ENCODE data around the gene WDR33.
"Not testable (repeated sequence)": the region's sequence is repeated elsewhere in the genome, so short reads cannot be mapped to it uniquely, and the experiment has no call there.

Gene WDR33

GRCh38 chr2:127810619-127811396, at the start of gene WDR33:
Gene WDR33, minus strand, starts transcription at chr2:127811171. Its CDS starts 40,190 bp downstream, at chr2:127770981.
- peak; percentile 93 for DNase-seq

DNA sequence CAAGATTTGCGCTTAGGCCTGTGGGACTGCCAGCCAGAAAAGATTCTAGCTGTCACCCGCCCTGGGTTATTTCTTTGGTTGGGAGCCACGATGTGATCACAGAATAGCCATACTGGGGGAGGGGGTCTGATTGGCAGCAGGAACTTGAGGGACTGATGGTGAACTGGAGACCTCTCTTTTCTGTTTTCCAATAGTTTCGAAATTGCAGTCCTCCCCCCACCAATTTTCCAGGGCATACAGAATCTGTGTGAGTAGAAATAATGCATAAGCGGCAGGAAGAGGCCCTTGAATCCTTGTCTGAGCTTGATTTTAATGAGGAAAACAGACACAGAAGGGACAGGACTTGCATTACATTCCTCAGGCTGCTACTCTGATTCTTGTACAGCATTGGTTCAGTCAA, 49.2 kb upstream of the WDR33 start:
- no peak for DNase-seq

DNA sequence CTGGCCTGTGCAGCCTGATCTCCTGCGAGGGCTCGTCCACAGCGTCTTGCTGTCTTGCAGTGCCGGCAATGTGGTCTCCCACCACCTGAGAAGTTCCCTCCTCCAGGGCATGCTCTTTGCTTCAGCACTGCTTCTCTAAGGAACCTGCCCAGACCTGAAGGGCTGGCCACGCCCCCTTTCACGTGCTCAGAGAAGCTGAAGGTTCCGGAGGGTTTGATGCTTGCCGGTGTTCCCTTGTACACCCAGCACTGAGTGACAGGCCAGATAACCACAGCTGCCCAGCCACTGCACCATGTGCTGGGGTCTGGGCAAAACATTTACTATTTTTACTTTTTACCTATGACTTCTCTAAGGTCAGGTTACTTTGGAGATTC, 48.7 kb upstream of the WDR33 start:
- DNase-seq = peak; percentile 65

DNA sequence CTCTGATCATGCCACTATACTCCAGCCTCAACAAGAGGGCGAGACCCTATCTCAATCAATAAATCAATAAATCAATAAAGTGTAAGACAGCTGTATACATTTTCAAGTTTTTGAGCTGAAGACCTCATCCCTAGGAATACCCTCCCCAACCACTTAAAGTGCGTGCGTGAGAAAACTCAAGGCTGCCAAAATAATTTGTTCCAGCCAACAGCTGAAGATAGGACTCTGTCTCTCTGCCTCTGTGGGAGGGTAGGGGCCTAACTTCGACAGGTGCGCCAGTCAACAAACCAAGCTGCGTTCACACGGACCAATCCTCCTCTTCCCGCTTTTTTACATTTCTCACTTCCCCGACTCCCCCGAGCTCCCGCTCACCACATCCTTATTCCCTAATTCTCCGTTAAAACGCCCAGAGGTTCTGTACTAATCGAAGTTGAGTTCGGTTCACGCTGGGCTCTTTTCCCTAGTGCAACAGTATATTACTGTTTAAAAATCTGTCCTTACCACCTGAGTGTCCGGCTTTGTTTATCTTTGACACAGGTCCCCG, 46.4 kb upstream of the WDR33 start:
- no peak for DNase-seq

DNA sequence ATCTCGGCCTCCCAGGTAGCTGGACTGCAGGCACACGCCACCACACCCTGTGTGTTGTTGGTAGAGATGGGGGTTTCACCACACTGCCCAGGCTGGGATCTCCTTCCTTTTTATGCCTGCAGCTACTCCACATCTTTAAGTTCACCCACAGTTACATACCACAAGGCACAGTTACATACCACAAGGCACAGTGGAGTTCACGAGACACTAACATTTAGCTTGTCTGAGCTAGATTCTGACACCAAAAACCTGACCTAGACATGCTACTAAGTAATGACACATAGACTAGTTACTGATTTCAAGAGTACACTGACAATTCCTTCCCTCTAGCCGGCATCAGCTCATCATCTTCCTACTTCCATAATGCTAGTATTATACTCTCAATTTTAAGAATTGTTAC, 42.7 kb upstream of the WDR33 start:
- no peak for DNase-seq

DNA sequence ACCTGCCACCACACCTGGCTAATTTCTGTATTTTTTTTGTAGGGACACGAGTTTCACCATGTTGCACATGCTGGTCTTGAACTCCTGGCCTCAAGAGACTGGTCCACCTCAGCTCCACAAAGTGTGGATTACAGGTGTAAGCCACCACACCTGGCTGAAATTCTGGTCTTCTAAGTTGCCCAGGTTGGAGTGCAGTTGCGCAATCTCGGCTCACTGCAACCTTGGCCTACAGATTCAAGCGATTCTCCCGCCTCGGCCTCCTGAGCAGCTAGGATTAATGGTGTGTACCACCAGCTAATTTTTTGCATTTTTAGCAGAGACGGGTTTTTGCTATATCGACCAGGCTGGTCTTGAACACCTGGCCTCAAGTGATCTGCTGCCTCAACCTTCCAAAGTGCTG, 41.4 kb upstream of the WDR33 start:
- DNase-seq = no peak

DNA sequence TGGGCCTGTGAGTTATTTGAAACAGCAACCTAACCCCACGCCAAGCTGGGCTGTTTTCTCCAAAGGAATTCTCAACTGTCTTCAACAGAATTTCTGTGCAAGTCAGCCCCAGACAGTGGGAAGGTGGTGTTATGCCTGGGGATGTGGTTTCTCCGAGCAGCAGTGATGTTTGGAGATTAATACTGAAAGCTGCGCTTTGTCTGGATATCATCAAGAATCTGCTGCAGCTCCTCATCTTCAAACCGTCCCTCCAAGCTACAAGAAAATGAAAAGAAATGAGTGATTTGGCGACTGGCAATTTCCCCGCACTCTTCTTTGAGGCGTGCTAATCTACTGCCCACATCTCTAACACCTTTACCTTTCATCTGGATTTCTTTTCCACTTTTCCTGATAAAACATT, 37.0 kb upstream of the WDR33 start:
- DNase-seq = no peak

GRCh38 chr2:127844973-127845372, 34.0 kb upstream of the WDR33 start:
- DNase-seq = no peak

GRCh38 chr2:127843677-127844076, 32.7 kb upstream of the WDR33 start:
- no peak for DNase-seq

DNA sequence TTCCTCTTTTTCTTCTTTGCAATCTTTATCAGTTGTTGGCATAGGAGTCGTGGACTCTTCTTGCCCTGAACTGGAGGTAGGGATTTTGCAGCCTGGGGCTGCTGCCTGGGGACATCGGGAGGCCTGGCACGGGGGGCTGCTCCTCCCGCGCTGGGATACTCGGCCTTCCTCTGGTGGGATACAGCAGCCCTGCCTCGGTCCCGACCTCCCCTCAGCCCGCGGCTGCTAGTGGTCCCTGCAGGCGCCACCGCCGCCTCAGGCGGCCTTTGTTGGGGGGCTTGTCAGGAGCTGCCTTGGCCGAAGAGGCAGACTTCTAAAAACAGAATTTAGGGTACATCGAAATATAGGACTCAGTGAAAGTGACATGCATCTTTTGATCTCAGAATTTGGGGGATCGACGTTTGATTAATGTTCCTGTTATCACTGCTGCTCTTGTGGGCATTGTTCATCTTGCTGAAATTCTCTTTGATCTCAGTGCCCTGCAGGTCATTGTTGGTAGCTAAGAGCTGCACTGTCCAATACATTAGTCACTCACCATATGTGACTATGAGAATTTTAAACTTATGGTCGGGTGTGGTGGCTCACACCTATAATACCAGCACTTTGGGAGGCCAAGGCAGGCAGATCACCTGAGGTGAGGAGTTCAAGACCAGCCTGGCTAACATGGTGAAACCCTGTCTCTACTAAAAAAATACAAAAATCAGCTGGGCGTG, 30.7 kb upstream of the WDR33 start:
- no peak for DNase-seq

GRCh38 chr2:127840893-127841292, 29.9 kb upstream of the WDR33 start:
- DNase-seq = no peak

DNA sequence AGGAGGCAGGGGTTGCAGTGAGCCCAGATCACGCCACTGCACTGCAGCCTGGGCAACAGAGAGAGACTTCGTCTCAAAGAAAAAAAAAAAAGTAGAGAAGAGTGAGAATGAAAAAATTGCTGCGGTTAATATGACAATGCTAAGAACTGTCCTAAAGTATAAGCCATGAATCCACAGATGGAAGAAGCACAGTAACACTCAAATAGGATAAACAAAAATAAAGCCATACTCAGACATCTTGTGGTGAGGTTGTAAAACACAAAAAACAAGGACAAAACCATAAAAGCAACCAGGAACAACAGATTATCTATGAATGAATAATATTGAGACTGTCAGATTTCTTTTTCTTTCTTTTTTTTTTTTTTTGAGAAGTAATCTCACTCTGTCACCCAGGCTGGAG, 24.0 kb upstream of the WDR33 start:
- no peak for DNase-seq

DNA sequence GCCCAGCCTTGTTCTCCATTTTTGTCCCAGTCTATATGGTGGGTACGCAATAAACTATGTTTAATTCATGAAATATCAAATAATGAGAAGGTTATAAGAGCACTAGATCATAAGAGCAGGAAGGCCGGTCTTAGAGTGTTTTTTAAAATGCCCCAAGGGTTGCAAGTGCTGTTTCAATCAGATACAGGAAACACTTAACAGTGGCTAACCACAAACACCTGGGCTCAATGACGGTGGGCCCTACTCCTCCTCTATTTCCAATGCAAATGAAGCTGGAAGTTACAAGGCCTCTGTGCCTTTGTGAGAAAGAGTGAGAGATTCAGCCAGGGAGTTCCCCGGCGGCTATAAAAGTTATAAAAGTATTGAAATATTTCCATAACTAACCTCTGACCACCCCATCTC, 18.9 kb upstream of the WDR33 start:
- peak; percentile 33 for DNase-seq

DNA sequence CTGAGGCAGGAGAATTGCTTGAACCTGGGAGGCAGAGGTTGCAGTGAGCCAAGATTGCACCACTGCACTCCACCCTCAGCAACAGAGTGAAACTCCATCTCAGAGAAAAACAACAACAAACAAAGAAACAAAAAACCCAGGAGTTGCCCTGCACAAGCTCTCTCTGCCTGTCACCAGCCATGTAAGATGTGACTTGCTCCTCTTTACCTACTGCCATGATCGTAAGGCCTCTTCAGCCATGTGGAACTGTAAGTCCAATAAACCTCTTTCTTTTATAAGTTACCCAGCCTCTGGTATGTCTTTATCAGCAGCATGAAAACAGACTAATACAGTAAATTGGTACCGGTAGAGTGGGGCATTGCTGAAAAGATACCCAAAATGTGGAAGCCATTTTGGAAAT, 15.7 kb upstream of the WDR33 start:
- DNase-seq = not testable (repeated sequence)

DNA sequence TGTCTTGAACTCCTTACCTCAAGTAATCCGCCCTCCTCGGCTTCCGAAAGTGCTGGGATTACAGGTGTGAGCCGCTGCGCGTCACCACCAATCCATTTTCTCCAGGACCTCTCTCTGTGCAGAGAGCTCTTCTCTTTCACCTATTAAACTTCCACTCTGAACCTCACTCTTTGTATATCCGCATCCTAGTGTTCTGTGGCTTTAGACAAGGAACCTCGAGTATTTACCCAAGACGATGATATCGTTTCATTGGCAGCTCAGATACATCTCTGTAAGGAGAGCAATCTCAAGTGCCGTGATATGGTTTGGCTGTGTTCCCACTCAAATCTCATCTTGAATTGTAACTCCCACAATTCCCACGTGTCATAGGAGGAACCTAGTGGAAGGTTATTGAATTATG, 15.1 kb upstream of the WDR33 start:
- no peak for DNase-seq

GRCh38 chr2:127820080-127820668, 9.2 kb upstream of the WDR33 start:
- DNase-seq = no peak

DNA sequence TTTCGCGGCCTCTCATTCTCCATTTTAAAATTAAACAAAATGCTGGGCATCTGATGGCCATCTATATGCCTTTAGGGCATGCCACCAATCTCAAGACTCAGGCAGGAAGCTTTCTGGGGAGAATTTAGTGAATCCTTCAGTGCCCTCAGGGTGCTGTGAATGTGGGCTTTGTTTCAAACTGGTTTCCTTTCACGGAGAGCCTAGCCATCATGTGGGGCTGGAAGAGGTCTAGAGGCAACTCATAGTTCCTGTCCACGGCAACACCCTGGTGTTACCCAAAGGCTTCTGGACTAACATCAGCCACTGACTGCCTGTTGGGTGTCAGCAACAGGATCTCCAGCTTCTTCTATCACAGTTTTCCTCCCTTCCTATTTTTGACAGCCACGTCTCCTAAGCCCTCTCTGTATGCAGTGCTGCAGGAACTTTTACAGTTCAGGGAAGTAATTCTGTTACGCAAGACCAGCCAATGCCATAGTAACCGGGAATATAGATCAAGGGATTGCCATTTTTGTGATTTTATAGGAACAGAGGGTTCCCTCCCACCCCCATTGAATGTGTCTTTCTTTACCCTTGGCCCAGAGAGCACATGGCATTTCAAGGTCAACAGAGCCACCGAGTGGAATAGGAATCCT, 7.9 kb upstream of the WDR33 start:
- DNase-seq = no peak

- no peak for DNase-seq
Observed at GRCh38 chr2:127818241-127818640, 7.3 kb upstream of the WDR33 start.

GRCh38 chr2:127814677-127815076, 3.7 kb upstream of the WDR33 start:
- DNase-seq = no peak

- not testable (repeated sequence) for DNase-seq
Observed at GRCh38 chr2:127812441-127812840, 1.5 kb upstream of the WDR33 start.

DNA sequence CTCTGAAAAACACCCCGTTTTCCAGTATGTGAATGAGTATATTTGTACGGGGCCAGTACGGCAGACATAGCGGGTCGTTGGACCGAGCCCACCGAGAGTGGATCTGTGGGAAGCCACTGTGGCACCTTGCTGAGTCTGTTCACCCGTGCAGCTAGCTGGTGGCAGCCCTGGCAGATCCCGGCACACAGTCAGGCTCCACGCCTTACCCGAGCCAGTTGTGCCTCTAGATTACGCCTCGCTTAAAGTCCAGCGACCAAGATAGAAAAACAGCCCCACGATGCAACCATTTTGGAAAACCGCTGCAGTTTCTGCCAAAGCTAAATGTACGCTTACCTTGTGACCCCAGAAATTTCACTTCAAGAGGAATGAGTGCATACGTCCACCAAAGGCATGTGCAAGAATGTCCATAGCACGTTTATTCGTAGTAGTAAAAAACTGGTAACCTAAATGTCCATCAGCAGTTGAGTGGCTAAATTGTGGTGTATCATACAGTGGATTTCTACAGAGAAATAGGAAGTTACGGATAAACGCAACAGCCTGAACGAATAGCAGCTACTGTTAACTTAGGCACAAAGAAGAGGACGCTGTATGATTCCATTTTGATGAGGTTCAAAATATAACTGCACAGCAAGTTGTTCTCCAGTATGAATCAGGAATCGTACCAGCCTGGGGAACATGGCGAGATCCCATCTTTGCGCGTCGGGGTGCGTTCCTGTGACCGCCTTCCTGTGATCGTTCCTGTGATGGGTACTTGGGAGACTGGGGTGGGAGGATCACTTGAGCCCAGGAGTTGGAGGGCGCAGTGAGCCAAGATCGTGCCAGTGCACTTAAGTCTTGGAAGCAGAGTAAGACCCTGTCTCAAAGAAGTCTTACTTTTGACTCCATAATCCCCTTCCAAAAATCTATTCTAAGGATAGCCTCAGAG, 688 bp upstream of the WDR33 start:
- no peak for DNase-seq

- DNase-seq = no peak
Observed at GRCh38 chr2:127810156-127810618, 784 bp downstream of the WDR33 start.
